Mesenchymal stem cell (in vitro differentiated cells and primary cell): ENCODE data around the gene GTF3C1.

ENCODE experiments used
- DNase-seq: peaks from one replicate; pipeline ENCODE4 v3.0.0-alpha.2; 2013
- H2AFZ ChIP-seq: one replicate; pipeline ENCODE4 v1.6.1; 2013; ENCODE audit warnings: low read depth, mild to moderate bottlenecking, control low read depth, inconsistent platforms, low read length, moderate library complexity
- H2AK5ac ChIP-seq: 2 replicates; pipeline ENCODE4 v1.6.1; 2013; ENCODE audit warnings: low read length, moderate library complexity, mild to moderate bottlenecking, inconsistent platforms; ENCODE audit not compliant: severe bottlenecking
- H2BK120ac ChIP-seq: one replicate; pipeline ENCODE4 v1.6.1; 2013; ENCODE audit warnings: low read depth, mild to moderate bottlenecking, inconsistent platforms, low read length, moderate library complexity
- H2BK12ac ChIP-seq, 2 experiments: one replicate each; pipeline ENCODE4 v1.6.1; 2013; ENCODE audit warnings: inconsistent platforms in 2 of 2, low read length in 2 of 2, mild to moderate bottlenecking in 2 of 2, moderate library complexity in 2 of 2, control low read depth in 1 of 2
- H2BK15ac ChIP-seq: one replicate; pipeline ENCODE4 v1.6.1; 2013; ENCODE audit warnings: mild to moderate bottlenecking, low read depth, inconsistent platforms; ENCODE audit not compliant: poor library complexity, severe bottlenecking
- H2BK5ac ChIP-seq: 2 replicates; pipeline ENCODE4 v1.6.1; 2013; ENCODE audit warnings: low read depth, mild to moderate bottlenecking, low read length, control low read depth, inconsistent platforms; ENCODE audit not compliant: poor library complexity, severe bottlenecking
- H3K14ac ChIP-seq, 2 experiments: one replicate each; pipeline ENCODE4 v1.6.1; 2013; ENCODE audit warnings: inconsistent platforms in 2 of 2, low read length in 2 of 2, control low read depth in 1 of 2, mild to moderate bottlenecking in 1 of 2, moderate library complexity in 1 of 2
- H3K18ac ChIP-seq, 2 experiments: one replicate each; pipeline ENCODE4 v1.6.1; 2013; ENCODE audit warnings: inconsistent platforms in 2 of 2, low read length in 2 of 2, control low read depth in 1 of 2, low read depth in 1 of 2, mild to moderate bottlenecking in 1 of 2
- H3K23ac ChIP-seq, 2 experiments: one replicate each; pipeline ENCODE4 v1.6.1; 2013; ENCODE audit warnings: inconsistent platforms in 2 of 2, low read length in 2 of 2, mild to moderate bottlenecking in 2 of 2, moderate library complexity in 2 of 2, control low read depth in 1 of 2
- H3K27ac ChIP-seq: 2 replicates; pipeline ENCODE4 v1.5.1; 2013; ENCODE audit warnings: mild to moderate bottlenecking, moderate library complexity, low read length, control low read depth, inconsistent platforms; ENCODE audit not compliant: poor library complexity, severe bottlenecking
- H3K27me3 ChIP-seq, 2 experiments: 2 replicates each; pipeline versions ENCODE4 v1.6.1 to v1.7.0; 2013; ENCODE audit warnings: low read length in 2 of 2, mild to moderate bottlenecking in 2 of 2, moderate library complexity in 2 of 2, control low read depth in 1 of 2, inconsistent platforms in 1 of 2; ENCODE audit not compliant: control insufficient read depth in 1 of 2, insufficient read depth in 1 of 2
- H3K36me3 ChIP-seq, 2 experiments: 2 replicates each; pipeline versions ENCODE4 v1.6.1 to v1.7.0; 2013; ENCODE audit warnings: low read length in 2 of 2, control low read depth in 1 of 2, inconsistent platforms in 1 of 2, low read depth in 1 of 2, mild to moderate bottlenecking in 1 of 2; ENCODE audit not compliant: insufficient read depth in 2 of 2, control insufficient read depth in 1 of 2
- H3K4ac ChIP-seq, 2 experiments: one replicate each; pipeline ENCODE4 v1.6.1; 2013; ENCODE audit warnings: inconsistent platforms in 2 of 2, low read length in 2 of 2, mild to moderate bottlenecking in 2 of 2, moderate library complexity in 2 of 2, control low read depth in 1 of 2, low read depth in 1 of 2
- H3K4me1 ChIP-seq: 2 replicates; pipeline ENCODE4 v1.6.1; 2013; ENCODE audit warnings: low read depth, low read length, control low read depth; ENCODE audit not compliant: control insufficient read depth, insufficient read depth
- H3K4me2 ChIP-seq: 2 replicates; pipeline ENCODE4 v1.6.1; 2013; ENCODE audit warnings: low read length, mild to moderate bottlenecking, inconsistent platforms; ENCODE audit not compliant: poor library complexity, severe bottlenecking
- H3K4me3 ChIP-seq, 2 experiments: 2 replicates each; pipeline versions ENCODE4 v1.5.1 to v1.7.0; 2013; ENCODE audit warnings: low read length in 2 of 2, mild to moderate bottlenecking in 2 of 2, control low read depth in 1 of 2, low read depth in 1 of 2; ENCODE audit not compliant: insufficient read depth in 1 of 2
- H3K79me1 ChIP-seq: replicated peaks from 2 replicates; pipeline ENCODE4 v1.6.1; 2013; ENCODE audit warnings: mild to moderate bottlenecking, control low read depth, low read length, inconsistent platforms; ENCODE audit not compliant: poor library complexity, severe bottlenecking
- H3K9ac ChIP-seq: 2 replicates; pipeline ENCODE4 v1.7.0; 2013; ENCODE audit warnings: mild to moderate bottlenecking, low read length, moderate library complexity
- H3K9me3 ChIP-seq: 2 replicates; pipeline ENCODE4 v1.7.0; 2013; ENCODE audit warnings: mild to moderate bottlenecking, low read length; ENCODE audit not compliant: control insufficient read depth
- H4K8ac ChIP-seq: one replicate; pipeline ENCODE4 v1.6.1; 2013; ENCODE audit warnings: inconsistent platforms, mild to moderate bottlenecking, low read length, moderate library complexity
- H4K91ac ChIP-seq: one replicate; pipeline ENCODE4 v1.6.1; 2013; ENCODE audit warnings: mild to moderate bottlenecking, low read length, inconsistent platforms
- WGBS: methylation state at CpG from one replicate; pipeline ENCODE4 v1.1.7; 2013; ENCODE audit warnings: mixed read lengths; 5-methylcytosine and 5-hydroxymethylcytosine counted together

Gene GTF3C1

DNA sequence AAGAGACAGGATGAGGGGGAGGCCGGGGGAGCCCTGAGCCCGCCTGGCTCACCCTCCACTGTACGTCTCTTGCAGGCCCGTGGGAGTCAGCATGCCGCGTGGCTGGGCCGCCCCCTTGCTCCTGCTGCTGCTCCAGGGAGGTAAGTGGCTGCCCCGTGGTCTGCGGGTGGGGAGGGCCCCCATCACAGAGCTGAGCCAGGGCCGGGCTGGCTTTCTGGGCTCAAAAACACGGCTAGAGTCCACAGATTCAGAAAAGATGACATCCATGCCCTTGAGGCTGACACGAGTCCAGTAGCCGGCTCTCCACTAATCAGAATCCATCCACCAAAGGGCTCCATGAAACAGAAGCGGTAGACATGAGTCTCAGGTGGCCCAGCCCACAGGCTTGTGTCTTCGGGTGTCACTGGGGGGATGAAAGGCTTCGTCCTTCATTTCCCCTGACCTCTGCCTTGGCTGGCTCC is 119.7 kb downstream of the GTF3C1 start:
- no peak overlapping the region for H4K91ac ChIP-seq
- no peak overlapping the region for H3K4me2 ChIP-seq
- H3K23ac ChIP-seq, result no peak overlapping the region
- H3K27ac ChIP-seq, result no peak overlapping the region
- WGBS, result 89% methylated on average over 16 of the region's 16 CpGs
- H2BK12ac ChIP-seq, result no peak overlapping the region
- no peak overlapping the region for H4K8ac ChIP-seq
- DNase-seq, result no peak
- no peak overlapping the region for H2BK120ac ChIP-seq
- H3K4ac ChIP-seq, result no peak overlapping the region
- peaks cover 10% of the 10 kb centered on the region for H3K4me1 ChIP-seq
- no peak overlapping the region for H2BK15ac ChIP-seq
- H3K4me3 ChIP-seq, result no peak overlapping the region
- no peaks in the 10 kb centered on the region for H3K27me3 ChIP-seq
- H2AFZ ChIP-seq, result no peak overlapping the region
- H3K9me3 ChIP-seq, result no peaks in the 10 kb centered on the region
- no peaks in the 10 kb centered on the region for H3K36me3 ChIP-seq
- H3K9ac ChIP-seq, result no peak overlapping the region
- H2BK5ac ChIP-seq, result no peak overlapping the region
- no peak overlapping the region for H2AK5ac ChIP-seq
- H3K18ac ChIP-seq, result no peak overlapping the region
- no peak overlapping the region for H3K14ac ChIP-seq
- H3K79me1 ChIP-seq, result no peaks in the 10 kb centered on the region

DNA sequence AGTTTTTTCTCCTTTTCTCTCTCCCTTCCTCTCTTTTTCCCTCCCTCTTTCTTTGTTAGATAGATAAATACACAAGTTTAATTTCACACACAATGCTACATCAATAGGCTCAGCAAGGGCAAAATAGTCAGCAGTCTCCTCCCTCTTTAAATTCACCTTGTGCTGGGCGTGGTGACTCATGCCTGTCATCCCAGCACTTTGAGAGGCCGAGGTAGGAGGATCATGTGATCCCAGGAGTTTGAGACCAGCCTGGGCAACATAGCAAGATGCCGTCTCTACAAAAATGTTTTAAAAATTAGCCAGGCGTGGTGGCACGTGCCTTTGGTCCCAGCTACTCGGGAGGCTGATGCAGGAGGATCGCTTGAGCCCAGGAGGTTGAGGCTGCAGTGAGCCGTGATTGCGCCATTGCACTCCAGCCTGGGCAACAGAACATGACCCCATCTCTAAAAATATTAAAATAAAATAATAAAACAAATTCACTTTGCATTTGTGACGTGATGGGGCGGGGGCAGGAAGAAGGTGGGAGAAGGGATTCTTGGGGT is 120.3 kb downstream of the GTF3C1 start:
- Histone ChIP-seq H2BK15ac (no peak overlapping the region), H3K36me3 (no peaks in the 10 kb centered on the region), H3K4me2 (no peak overlapping the region), H3K79me1 (no peaks in the 10 kb centered on the region), H3K9ac (no peak overlapping the region), H2BK5ac (no peak overlapping the region), H2AK5ac (no peak overlapping the region), H3K9me3 (no peaks in the 10 kb centered on the region), H2BK12ac (no peak overlapping the region), H4K8ac (no peak overlapping the region), H3K14ac (no peak overlapping the region), H3K4me3 (no peak overlapping the region), H2AFZ (no peak overlapping the region), H3K4ac (no peak overlapping the region), H3K27ac (no peak overlapping the region), H3K4me1 (peaks cover 10% of the 10 kb centered on the region), H3K23ac (no peak overlapping the region), H3K27me3 (no peaks in the 10 kb centered on the region), H4K91ac (no peak overlapping the region), H3K18ac (no peak overlapping the region), H2BK120ac (no peak overlapping the region)
- DNase-seq, result no peak
- WGBS, result 86% methylated on average over 9 of the region's 11 CpGs

DNA sequence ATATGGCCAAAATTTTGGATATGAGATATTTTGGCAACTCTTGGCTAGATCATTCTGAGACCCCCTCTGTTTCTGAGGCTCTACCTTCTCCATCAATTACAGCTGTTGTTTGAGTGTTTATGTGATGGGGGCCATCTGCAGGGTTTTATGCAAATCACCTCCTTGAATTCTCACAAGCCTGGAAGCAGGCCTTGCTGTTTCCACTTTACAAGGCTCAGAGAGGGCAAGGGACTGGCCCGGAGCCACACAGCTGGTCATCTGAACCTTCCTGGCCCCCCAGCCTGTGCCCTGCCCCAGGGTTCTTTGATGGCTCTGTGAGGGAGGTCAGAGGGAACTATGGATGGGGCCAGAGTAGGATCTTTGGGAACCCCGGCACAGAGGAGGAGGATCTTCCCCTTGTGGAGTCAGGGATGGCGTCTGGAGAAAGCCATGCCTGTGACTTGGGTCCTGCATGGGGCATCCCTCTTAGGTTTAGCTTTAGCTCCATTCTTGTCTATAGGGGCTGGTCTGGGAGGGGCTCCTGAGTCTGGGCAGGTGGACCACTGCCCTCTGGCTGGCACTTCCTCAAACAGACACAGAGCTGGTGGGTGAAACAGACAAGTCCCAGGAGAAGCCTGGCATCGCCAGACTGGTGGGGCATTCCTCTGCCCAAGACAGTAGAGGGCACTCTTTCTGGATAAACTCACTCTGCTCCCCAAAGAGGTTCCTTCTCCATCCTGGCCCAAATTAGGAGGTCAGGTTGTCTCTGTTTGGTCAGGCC is 121.5 kb downstream of the GTF3C1 start:
- no peak overlapping the region for H2AFZ ChIP-seq
- H3K18ac ChIP-seq, result no peak overlapping the region
- no peak overlapping the region for H2AK5ac ChIP-seq
- no peak overlapping the region for H3K23ac ChIP-seq
- no peak overlapping the region for H2BK15ac ChIP-seq
- H2BK120ac ChIP-seq, result no peak overlapping the region
- no peak overlapping the region for H3K27ac ChIP-seq
- H3K4me2 ChIP-seq, result no peak overlapping the region
- no peak overlapping the region for H3K14ac ChIP-seq
- H4K8ac ChIP-seq, result no peak overlapping the region
- no peak overlapping the region for H3K9ac ChIP-seq
- no peaks in the 10 kb centered on the region for H3K27me3 ChIP-seq
- no peak overlapping the region for H4K91ac ChIP-seq
- no peak for DNase-seq
- no peak overlapping the region for H3K4me3 ChIP-seq
- no peaks in the 10 kb centered on the region for H3K36me3 ChIP-seq
- peaks cover 10% of the 10 kb centered on the region for H3K4me1 ChIP-seq
- no peaks in the 10 kb centered on the region for H3K79me1 ChIP-seq
- H2BK5ac ChIP-seq, result no peak overlapping the region
- 97% methylated on average over 4 of the region's 4 CpGs for WGBS
- H3K4ac ChIP-seq, result no peak overlapping the region
- peaks cover 5% of the 10 kb centered on the region for H3K9me3 ChIP-seq
- no peak overlapping the region for H2BK12ac ChIP-seq

DNA sequence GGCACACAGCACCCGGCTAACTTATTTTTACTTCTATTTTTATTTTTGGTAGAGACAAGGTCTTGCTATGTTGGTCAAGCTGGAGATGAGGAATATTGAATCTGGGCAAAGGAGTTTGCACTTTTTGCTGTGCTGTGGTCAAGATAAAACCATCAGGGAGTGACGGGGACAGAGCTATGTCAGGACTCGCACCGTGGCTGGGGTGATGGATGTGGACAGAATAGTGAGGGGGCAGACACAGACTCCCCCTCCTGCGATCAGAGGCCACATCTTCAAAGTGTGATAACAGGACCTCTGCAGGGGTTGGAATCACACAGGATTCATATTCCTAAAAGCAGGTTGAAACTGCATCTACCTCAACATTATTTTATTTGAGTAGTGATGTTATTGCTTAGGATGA is 122.2 kb downstream of the GTF3C1 start:
- peaks cover 8% of the 10 kb centered on the region for H3K4me1 ChIP-seq
- no peak overlapping the region for H4K91ac ChIP-seq
- H3K4me2 ChIP-seq, result no peak overlapping the region
- H3K9me3 ChIP-seq, result peaks cover 11% of the 10 kb centered on the region
- no peak for DNase-seq
- H2BK15ac ChIP-seq, result no peak overlapping the region
- H3K27ac ChIP-seq, result no peak overlapping the region
- no peak overlapping the region for H3K4ac ChIP-seq
- no peak overlapping the region for H3K4me3 ChIP-seq
- no peak overlapping the region for H4K8ac ChIP-seq
- H3K36me3 ChIP-seq, result no peaks in the 10 kb centered on the region
- no peak overlapping the region for H3K23ac ChIP-seq
- no peak overlapping the region for H3K18ac ChIP-seq
- H3K27me3 ChIP-seq, result no peaks in the 10 kb centered on the region
- no peak overlapping the region for H2BK5ac ChIP-seq
- no peak overlapping the region for H2AK5ac ChIP-seq
- H3K9ac ChIP-seq, result no peak overlapping the region
- no peaks in the 10 kb centered on the region for H3K79me1 ChIP-seq
- H2BK12ac ChIP-seq, result no peak overlapping the region
- H2BK120ac ChIP-seq, result no peak overlapping the region
- H2AFZ ChIP-seq, result no peak overlapping the region
- WGBS, result 81% methylated on average over 4 of the region's 5 CpGs
- no peak overlapping the region for H3K14ac ChIP-seq
